NCI-H2107 treated with DMSO at 0.1 percent for 48 hours (cell line): ENCODE data around the gene HNRNPH3.

Source experiments
- DNase-seq: peaks from one replicate; lab custom pipeline; 2025; ENCODE audit not compliant: unreplicated experiment; lab: John Stamatoyannopoulos, UW

The HNRNPH3 gene

DNA sequence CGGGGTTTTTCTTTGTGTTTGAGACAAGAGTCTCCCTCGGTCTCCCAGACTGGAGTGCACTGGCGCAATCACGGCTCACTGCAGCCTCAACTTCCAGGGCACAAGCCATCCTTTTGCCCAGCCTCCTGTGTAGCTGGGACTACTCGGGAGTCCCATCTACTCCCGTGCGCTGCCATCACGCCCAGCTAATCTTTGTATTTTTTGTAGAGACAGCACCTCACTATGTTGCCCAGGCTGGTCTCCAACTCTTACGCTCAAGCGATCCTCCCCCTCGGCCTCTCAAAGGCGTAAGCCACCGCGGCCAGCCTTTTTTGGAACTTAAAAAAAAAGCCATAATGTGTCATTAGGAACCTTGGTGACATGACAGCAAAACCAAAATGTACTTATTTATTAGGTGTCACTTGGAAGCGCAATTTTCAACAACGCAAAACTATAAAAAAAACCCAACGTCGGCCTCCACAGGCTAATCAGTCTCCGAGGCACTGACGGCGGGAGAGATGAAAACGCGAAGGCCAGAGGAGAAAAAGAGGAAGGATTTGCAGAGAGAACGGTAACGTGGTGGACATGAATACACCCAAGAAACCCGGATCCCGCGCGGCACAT, 911 bp upstream of the HNRNPH3 start:
- DNase-seq = no peak

DNA sequence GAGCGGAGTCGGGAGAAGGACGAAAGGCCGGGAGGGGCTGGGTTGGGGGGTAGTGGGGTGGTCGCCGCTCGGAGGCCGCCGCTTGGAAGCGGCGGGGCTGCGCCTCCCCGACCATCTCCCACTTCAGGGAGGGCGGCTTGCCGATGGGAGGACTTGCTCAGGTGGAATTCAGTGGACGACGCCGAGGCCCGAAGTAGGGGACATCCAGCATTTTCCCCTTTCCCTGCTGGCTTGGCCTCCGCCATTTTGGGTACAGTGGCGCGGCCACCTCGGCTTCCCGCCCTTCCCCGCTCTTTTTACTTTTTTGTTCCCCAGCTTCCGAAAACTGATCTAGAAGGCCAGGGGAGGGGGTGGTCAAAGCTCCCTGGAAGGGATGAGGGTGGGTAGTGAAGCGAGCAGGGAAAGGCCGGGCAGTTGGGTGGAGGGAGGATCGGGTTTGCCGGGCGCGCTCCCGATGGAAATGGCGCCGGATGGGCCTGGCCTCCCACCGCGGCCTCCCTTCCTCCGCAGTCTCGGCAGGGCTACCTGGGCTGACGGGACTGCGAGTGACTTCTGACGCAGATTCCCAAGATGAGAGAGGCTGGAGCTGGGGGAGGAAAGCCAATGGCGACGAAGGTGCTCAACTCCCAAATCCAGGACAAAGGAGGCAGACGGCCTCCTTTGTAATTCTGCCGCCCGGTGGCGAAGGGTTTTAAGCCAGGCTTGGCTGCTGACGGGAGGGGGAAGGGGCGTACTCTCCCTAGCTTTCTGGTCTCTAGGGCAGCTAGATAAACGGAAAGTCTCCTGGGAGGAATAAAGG, 594 bp downstream of the HNRNPH3 start, which contains the start of gene PBLD:
TSS of gene PBLD (minus strand) at position 670 of the 799 bp plus-strand sequence. CDS start 26,084 bp downstream, outside the sequence.
- DNase-seq = peak; percentile 53

DNA sequence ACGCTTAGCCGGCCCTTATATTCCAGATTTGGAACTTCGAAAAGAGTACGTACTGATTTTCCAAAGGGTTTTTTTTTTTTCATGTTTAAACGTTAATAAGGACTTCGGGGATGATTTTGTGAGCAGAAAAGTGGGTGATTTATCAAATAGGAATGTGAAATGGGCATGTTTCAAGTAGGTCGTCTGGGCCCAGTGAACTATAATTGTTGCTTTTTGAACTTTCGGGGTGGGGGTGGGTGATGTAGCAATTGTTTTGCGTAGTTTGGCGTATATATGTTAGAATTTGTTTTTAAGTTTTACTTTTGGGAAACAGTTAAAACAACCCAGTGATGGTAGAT, 1.2 kb downstream of the HNRNPH3 start:
- no peak for DNase-seq

DNA sequence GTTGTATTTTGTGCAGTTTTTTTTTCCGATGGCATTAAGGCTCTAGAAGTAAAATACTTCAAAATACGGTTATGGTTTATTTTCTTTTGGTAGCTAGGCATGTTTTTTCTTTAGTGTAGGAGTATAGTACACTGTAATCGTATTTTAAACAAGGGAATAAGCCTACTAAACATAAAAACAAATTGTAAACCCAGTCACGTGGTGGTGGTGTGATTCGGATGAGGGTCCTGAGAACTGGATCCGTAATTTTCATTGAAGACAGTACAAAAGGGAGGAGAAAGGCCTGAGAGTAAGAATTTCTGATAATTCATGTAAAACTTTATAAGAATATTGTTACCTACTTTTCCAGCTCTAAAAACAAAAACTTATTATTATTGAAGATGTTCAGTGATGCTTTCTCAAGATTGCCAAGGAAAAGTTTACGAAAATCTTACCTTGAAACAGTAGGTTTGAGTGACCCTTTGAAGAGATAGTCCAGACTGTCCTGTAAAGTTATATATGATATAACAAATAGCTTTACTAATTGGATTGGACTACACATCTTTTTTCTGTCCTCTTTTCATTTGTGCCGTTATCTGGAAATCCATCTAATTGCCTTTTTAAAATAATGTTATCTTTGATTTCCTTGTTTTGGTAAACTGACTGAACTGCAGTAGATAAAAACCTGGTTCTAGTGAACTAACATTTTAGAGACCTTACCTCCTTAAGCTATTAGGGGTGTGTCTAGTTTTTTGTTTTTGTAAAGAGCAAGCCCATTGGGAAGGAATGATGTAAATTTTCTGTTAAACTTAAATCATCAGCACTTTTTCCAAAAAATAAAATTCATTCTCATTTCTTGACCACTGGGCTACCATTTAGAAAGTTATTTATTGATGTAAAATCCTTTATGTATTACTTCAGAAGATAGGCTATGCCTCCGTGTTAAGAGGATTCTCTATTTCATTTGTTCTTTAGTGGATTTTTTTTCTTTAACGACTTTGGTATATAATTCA, 1.9 kb downstream of the HNRNPH3 start:
- no peak for DNase-seq

DNA sequence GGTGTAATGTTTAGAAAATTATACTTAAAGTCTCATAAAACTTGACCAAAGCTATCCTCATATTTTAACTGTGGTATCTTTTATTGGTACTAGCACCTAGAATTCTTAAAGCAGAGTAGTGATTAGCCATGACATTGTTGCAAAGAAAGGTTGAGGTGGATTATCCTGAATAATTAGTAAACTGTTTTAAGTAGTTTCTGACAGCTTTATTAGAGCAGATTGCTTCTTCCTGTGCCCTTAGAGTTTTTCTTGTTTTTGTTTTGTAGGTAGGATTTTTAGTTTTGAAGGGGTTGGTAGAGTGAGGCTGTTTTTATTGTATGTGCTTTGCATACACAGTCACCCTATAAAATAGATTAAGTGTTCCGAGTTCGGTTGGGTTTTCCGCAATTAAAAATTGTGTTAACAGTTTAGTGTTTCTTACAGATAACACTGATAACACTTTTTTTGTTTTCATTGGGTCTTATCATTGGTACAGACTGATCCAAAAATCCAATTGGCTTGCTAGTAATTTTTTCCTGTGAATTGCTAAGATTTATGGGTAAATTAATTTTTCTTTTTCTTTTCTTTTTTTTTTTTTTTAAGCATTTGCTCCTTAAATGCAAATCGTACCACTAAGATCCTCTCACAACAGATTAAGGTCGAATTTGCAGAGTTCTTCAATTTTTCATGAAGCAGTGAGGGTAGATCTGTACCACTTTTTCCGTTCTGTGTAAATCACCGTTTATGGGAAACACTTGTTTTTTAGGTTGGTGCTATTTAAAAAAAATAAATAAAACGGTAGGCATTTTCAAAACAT, 3.0 kb downstream of the HNRNPH3 start:
- DNase-seq = no peak

DNA sequence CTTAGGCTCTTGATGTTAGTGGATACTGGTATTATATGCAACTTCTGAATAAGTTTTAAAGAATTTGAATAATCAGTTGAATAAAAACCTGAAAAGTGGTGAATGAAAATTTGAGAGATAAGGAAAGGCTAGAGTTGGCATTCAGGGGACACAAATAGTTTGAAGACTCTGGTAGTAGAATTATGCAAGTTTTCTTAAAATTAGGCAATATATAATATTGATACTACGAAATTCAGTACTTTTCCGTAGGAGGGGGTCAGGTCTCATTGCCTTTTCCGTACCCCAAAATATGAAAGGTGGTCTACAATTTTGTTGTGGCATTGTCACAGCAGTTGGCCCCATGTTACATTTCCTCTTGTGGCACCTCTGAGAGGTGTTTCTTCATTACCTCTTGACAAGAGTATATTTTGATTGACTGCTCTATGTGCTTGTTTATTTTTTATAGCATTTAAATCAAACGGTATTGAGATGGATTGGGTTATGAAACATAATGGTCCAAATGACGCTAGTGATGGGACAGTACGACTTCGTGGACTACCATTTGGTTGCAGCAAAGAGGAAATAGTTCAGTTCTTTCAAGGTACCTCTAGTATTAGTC, 5.0 kb downstream of the HNRNPH3 start:
- no peak for DNase-seq

DNA sequence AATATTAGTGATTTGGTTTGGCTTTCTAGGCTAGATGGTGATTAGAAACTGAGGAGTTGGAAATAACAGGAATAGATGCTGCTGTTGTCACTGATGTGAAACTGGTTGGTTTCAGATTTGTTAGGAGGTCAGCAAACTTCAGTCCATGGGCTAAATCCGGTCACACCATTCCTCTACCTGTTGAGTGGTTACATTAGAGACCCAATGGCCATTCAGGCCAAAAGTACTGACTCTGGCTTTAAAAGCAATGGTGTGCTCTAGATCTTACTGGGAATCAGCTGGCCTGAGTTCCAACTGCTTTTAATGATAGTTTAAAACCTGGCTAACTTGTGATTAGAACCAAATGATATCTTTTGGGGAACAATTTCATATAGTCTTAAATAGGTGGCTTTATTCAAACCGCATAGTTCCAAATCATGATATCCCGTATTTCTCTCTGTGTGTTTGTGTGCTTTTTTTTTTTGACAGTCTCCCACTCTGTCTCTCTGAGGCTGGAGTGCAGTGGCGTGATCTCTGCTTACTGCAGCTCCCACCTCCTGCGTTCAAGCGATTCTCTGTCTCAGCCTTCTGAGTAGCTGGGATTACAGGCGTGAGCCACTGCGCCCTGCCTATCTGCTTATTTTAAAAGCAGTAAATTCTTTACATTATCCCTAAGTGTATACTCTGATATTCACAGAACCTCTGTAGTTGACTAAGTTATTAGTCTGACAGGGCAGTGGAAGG, 8.7 kb downstream of the HNRNPH3 start:
- DNase-seq = no peak

DNA sequence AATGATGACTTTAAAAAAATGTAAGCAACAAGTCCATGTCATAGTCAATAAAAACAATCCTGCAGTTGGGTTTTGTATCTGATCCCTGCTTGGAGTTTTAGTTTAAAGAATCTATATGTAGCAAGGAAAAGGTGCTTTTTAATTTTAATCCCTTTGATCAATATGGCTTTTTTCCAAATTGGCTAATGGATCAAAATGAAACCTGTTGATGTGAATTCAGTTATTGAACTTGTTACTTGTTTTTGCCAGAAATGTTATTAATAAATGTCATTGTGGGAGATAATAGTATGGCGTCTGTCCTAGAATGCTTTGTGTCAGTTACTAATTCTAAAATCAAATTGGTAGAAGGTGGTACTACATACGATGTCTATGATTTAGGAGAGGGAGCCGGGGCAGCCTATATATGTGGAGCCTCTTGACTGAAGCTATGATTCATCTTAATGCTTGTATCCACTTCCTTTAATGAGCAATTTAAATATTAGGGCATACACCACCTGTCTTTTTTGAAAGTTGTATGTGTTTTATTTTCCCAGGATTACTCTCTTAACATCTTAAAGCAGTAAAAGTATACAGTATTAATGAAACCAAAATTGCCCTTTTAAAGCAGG, 11.1 kb downstream of the HNRNPH3 start:
- DNase-seq = no peak

DNA sequence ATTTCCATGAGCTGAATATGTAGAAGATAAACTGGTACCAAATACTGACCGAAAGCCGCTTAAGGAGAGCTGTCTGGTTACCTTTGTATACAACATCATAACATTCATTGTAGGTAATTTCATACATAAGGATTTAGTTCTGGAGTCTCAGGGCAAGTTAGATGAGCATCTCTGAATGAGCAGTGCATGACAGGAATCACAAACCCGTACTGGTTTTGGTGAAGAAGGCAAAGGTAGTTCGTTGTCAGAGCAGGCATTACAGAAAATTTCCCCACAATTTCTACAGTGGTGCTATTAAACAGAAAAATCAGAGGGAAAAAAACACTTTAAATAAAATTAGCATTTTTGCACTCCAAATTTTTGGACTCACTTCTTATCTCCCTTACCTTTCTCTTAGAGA, 13.8 kb downstream of the HNRNPH3 start:
- DNase-seq = no peak

DNA sequence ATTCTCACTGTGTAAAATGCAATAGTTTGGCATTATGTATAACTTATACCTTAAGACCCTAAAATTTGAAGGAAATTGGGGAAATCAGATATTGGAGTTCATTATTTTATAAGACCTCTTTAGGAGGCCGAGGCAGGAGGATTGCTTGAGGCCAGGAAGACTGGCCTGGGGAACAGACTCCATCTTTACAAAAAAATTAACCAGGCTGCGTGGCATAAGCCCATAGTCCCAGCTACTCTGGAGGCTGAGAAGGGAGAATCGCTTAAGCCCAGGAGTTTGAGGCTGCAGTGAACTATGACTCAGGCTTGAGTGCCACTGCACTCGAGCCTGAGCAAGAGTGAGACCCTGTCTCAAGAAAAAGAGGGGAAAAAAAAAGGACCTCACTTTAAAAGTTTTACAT, 14.9 kb downstream of the HNRNPH3 start:
- DNase-seq = no peak

DNA sequence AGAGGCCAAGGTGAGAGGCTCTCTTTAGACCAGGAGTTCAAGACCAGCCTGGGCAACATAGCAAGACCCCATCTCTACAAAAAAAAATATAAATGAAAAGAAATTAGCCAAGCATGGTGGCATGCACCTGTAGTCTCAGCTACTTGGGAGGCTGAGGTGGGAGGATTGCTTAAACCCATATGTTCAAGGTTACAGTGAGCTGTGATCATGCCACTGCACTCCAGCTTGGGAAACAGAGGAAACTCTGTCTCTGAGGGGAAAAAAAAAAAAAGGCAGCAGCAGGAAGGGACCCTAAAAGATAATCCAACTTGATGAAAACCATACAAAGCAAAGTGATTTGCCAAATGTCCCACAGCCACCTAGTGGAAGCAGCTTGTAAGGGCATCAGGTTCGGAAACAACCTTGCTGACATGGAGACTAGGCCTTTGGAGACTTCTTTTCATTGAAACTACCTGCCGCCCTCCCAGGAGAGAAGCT, 16.4 kb downstream of the HNRNPH3 start:
- no peak for DNase-seq

DNA sequence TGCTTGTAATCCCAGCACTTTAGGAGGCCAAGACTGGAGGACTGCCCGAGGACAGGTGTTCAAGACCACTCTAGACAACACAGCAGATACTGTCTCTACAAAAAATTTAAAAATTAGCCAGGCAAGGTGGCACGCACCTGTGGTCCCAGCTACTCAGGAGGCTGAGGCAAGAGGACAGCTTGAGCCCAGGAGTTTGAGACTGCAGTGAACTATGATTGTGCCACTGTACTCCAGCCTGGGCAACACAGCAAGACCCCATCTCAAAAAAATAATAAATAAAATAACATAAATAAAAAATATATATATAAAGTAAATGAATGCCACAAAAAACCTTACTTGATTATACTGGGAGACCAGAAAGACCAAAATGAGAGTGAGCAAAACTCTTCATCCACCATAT, 21.7 kb downstream of the HNRNPH3 start:
- DNase-seq = no peak

DNA sequence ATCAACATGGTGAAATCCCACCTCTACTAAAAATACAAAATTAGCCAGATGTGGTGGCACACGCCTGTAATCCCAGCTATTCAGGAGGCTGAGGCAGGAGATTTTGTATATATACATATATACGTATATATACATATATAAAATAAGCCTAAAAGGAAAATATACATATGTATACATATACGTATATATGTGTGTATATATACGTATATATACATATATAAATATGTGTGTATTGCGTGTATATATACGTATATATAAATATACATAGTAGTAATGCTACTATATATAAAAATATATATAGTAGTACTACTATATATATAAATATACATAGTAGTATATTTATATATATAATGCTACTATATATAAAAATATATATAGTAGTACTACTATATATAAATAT, 27.3 kb downstream of the HNRNPH3 start:
- DNase-seq = no peak

DNA sequence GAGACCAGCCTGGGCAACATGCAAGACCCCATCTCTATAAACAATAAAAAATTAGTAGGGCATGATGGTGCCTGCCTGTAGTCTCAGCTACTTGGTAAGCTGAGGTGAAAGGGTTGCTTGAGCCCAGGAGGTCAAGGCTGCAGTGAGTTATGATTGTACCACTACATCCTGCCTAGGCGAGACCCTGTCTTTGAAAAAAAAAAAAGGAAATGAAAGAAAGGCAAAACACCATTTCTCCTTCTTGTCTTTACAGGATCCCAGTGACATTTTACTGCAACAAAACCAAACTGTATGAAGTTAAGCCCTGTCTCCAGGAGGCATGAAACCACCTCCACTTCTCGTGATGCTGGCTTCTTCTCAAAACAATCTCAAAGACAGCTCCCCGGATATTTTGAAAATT, 30.7 kb downstream of the HNRNPH3 start:
- no peak for DNase-seq

DNA sequence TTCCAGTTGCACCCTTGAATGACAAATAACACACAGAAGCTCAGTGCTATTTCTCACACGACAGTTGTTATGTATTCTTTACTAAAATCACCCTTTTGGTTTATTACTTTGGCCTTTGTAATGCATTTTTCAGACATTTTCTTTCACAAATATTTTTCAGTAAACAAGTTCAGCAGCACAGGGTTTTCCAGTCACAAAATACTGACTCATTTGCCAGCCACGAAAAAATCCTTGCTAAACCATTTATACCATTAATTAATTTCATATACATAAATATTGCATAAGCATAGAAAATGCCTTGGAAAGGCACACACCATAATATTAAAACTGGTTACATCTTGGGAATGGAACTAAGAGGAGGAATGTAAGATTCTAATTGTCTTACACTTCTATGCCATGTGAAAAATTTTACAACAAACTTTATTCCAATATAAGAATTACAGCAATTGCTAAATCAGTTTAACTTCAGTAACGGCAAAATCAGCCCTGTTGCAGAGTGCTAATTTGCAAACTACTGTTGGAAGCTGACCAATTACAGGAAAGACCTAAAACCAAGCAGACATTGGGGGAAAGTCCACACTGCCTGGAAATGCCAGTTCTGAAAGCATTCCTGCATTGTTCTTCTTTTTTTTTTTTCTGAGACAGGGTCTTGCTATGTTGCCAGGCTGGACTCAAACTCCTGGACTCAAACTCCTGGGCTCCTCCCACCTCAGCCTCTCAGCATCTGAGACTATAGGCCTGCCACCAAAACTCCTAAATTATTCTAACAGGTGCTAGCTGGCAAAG, 32.4 kb downstream of the HNRNPH3 start:
- DNase-seq = no peak

DNA sequence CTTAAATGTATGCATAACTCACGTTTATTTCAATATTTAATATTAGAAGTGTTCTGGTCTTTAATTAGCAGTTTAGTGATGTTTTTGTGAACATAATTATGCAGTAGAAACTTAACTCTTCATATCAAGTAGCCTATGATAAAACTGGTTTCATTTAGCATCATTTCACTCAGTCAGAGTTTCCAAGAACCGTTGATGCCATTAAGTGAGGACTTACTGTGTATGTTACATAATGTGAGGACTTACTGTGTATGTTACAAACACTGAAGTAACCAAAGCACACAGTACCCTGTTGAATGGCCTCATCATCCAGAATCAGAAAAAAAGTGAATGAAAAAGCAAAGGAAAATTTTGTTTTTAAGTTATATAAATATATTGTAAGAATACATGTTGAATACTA, 33.7 kb downstream of the HNRNPH3 start:
- no peak for DNase-seq

DNA sequence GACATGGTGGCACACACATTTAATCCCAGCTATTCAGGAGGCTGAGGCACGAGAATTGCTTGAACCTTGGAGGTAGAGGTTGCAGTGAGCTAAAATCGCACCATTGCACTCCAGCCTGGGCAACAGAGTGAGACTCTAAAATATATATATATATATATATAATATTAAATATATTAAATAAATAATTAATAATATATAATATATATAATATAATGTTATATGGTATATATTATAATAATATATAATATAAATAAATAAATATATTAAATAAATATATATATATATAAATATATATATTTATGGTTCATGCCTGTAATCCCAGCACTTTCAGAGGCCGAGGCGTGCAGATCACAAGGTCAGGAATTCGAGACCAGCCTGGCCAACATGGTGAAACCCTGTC, 34.7 kb downstream of the HNRNPH3 start:
- no peak for DNase-seq

DNA sequence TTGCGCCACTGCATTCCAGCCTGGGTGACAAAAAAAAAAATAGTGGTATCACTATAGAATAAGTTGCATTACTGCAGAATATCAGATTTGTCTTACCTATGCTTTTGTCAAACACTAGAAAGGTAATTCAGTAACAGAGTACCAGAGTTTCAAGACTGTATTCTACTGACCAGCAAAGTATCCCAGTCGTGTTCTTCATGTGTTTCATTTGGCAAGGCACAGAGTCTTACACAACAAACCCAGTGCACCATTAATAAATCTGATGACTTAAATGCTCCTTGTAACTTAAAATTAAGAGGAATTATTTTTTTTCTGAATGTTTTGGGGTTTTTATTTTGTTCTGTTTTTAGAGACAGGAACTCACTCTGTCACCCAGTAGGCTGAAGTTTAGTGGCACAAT, 35.3 kb downstream of the HNRNPH3 start:
- DNase-seq = no peak
